Activated naive CD4-positive, alpha-beta T cell treated with anti-CD3 and anti-CD28 coated beads, Interleukin-2, amount 50 U/mL, for 24 hours (primary cell): ENCODE results near the gene TUBGCP3.

Experiments
- H3K27ac Mint-ChIP-seq: one replicate; pipeline ENCODE4 v1.8.0; 2021; ENCODE audit warnings: mild to moderate bottlenecking, mixed read lengths
- H3K27me3 Mint-ChIP-seq: one replicate; pipeline ENCODE4 v1.8.0; 2021; ENCODE audit warnings: mixed read lengths
- H3K36me3 Mint-ChIP-seq: one replicate; pipeline ENCODE4 v1.8.0; 2021; ENCODE audit warnings: mixed read lengths
- H3K4me1 Mint-ChIP-seq: one replicate; pipeline ENCODE4 v1.8.0; 2021; ENCODE audit warnings: mixed read lengths
- H3K4me3 Mint-ChIP-seq: one replicate; pipeline ENCODE4 v1.8.0; 2021; ENCODE audit warnings: mild to moderate bottlenecking, mixed read lengths
- H3K9me3 Mint-ChIP-seq: one replicate; pipeline ENCODE4 v1.8.0; 2021; ENCODE audit warnings: mixed read lengths

TUBGCP3 gene

DNA sequence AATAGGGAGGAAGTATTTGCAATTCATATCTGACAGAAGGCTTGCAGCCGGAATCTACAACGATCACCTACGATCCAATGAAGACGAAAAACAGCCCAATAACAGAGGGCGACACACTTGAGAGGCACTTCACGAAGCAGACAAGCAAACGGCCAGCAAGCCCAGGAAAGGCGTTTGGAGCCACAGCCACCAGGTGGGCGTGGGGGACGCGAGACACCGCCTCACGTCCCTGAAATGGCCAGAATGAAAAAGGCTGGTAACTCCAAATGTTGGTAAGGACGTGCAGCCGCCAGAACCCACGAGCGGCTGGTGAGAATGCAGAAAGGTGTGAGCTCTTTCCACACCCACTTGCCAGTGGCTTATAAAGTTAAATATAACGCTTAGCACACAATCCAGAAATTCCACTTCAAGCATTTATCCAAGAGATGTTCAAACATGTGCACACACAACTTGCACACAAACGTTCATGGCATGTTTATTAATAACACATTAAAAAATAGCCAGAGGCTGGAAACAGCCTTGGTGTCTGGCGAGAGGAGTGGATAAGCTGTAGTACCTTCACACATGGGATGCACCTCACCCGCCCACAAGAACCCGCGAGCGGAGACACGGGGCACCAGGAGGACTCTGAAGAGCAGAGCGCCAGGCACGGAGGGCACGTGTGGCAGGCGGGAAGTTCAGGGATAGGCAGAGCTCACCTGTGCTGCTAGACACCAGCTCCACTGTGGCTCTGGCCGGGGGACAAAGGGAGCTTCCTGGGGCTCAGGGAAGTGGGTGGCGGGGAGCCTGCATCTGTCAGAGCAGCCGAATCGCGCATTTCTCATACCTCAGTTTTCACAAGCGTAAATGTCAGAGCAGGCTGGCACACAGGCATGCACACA is 122.5 kb downstream of the TUBGCP3 start:
- peaks cover 5% of the 10 kb centered on the region for H3K27me3 Mint-ChIP-seq
- no peaks in the 10 kb centered on the region for H3K4me1 Mint-ChIP-seq
- no peak overlapping the region for H3K27ac Mint-ChIP-seq
- H3K9me3 Mint-ChIP-seq: peaks cover 9% of the 10 kb centered on the region
- H3K36me3 Mint-ChIP-seq: peaks cover 6% of the 10 kb centered on the region
- H3K4me3 Mint-ChIP-seq: no peak overlapping the region

DNA sequence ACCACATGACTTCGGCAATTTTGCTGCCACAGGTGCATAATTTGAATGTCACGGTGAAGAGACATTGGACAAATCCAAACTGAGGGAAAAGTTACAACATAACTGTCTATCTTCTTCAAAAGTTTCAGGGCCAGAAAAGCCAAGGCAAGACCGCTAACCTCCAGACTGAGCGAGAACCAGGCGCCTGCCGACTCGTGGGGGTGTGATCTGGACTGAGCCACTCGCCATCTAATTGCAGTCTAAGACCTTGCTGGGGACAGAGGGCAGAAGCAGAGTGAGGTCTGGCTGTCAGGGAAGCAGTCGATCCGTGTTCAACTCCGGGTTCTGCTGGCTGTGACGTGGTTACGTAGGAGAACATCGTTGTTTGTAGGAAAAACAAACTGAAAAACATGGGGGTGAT is 123.2 kb downstream of the TUBGCP3 start:
- no peak overlapping the region for H3K27ac Mint-ChIP-seq
- no peak overlapping the region for H3K4me3 Mint-ChIP-seq
- H3K9me3 Mint-ChIP-seq: peaks cover 9% of the 10 kb centered on the region
- H3K4me1 Mint-ChIP-seq: no peaks in the 10 kb centered on the region
- peaks cover 6% of the 10 kb centered on the region for H3K36me3 Mint-ChIP-seq
- H3K27me3 Mint-ChIP-seq: peaks cover 5% of the 10 kb centered on the region

DNA sequence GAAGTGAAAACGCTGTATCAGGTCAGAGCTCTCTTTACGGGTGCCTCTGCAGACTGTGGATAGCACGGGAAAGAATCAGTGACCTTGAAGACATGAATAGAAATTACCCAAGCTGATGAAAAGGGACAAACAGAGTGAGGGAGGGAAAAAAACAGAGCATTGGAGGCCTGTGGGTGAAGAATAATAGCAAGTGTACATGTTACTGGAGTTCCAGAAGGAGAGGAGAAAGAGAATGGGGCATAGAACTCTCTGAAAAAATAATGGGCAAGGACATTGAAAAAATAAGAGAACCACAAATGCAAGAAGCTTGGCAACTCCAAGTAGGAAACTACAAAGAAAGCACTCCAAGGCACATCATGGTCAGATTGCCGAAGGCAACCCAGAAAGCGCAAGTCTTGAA is 125.5 kb downstream of the TUBGCP3 start:
- no peaks in the 10 kb centered on the region for H3K4me1 Mint-ChIP-seq
- peaks cover 5% of the 10 kb centered on the region for H3K27me3 Mint-ChIP-seq
- H3K36me3 Mint-ChIP-seq: peaks cover 6% of the 10 kb centered on the region
- H3K9me3 Mint-ChIP-seq: peaks cover 9% of the 10 kb centered on the region
- no peak overlapping the region for H3K4me3 Mint-ChIP-seq
- no peak overlapping the region for H3K27ac Mint-ChIP-seq

DNA sequence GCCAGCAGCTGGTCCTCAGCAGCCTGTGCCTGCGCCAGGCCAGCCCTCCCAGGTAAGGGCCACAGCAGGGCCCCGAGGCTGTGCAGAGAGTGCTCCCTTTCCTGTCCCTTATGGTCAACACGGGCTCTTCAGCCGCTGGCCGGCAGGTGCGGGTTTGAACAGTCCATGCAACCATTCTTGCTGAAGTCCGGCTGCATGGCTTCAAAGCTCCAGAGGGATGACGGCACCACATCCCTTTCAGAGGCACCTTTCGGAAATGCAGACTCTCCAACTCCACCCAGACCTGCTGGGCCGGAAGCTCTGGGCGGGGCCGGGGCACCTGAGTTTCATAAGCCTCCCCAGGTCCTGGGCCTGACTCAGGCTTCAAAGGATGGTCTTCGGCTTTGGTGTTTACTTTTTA is 130.5 kb downstream of the TUBGCP3 start:
- Mint-ChIP-seq H3K27me3 (peaks cover 2% of the 10 kb centered on the region), H3K4me3 (no peak overlapping the region), H3K4me1 (no peaks in the 10 kb centered on the region), H3K36me3 (peaks cover 6% of the 10 kb centered on the region), H3K27ac (no peak overlapping the region), H3K9me3 (peaks cover 7% of the 10 kb centered on the region)

DNA sequence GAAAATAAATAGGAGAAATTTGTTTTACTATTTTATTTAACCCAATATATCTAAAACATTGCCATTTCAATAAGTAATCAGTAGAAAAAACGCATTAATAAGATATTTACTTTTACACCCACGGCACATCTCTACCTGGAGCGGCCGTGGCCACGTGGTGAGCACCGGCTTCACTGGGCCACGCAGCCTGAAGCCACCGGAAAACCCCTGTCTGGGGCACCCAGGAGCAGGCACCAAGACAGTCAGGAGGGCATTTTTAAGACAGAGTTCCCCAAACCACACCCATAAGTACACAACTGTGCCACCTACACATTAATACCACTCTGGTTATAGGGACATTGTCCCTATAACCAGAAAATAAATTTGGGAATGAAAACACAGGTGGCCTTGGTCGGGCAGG is 130.9 kb downstream of the TUBGCP3 start:
- peaks cover 2% of the 10 kb centered on the region for H3K36me3 Mint-ChIP-seq
- H3K9me3 Mint-ChIP-seq: peaks cover 3% of the 10 kb centered on the region
- H3K27ac Mint-ChIP-seq: no peak overlapping the region
- H3K27me3 Mint-ChIP-seq: no peaks in the 10 kb centered on the region
- H3K4me3 Mint-ChIP-seq: no peak overlapping the region
- H3K4me1 Mint-ChIP-seq: no peaks in the 10 kb centered on the region

DNA sequence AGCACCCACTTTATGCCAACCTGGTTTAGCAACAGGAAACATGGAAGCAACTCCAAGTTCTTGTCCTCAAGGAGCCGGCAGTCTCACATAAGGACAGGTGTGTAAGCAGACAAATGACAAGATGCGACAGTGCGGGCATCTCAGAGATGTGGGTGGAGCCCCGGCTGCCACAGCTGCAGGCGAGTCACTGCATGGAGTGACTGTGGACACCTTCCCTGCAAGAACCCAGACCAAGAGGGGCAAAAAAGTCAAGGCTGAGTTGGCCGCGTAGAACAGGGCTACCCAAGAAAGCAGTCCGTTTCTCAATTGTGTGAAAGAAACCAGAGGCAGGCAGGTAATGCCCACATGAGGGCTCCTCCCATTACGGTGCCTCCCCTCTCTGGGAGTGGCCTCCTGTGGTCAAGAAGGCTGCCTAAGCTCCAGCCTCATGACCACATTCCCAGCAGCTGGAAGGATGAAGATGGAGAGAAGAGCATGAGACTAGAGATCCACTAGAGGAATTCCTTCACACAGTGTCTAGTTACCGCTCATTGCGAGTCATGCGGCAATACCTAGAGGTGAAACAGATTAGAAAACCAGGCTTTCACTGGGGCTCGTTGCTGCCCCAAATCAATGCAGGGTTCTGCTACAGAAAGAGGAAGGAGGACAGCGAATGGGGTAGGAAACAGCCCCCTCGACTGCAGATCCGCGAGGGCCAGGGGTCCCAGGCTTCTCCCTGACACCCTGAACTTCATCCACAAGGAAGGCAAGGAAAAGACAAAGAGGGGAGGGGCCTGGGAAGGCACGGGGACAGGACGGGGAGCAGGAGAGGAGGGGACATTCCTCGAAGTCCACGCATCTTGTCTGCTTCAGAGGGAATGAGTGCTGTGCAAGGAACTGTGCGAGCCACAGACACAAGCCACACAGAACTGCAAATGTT is 131.6 kb downstream of the TUBGCP3 start:
- no peak overlapping the region for H3K27ac Mint-ChIP-seq
- no peaks in the 10 kb centered on the region for H3K4me1 Mint-ChIP-seq
- no peak overlapping the region for H3K4me3 Mint-ChIP-seq
- H3K9me3 Mint-ChIP-seq: no peaks in the 10 kb centered on the region
- H3K36me3 Mint-ChIP-seq: no peaks in the 10 kb centered on the region
- H3K27me3 Mint-ChIP-seq: no peaks in the 10 kb centered on the region

DNA sequence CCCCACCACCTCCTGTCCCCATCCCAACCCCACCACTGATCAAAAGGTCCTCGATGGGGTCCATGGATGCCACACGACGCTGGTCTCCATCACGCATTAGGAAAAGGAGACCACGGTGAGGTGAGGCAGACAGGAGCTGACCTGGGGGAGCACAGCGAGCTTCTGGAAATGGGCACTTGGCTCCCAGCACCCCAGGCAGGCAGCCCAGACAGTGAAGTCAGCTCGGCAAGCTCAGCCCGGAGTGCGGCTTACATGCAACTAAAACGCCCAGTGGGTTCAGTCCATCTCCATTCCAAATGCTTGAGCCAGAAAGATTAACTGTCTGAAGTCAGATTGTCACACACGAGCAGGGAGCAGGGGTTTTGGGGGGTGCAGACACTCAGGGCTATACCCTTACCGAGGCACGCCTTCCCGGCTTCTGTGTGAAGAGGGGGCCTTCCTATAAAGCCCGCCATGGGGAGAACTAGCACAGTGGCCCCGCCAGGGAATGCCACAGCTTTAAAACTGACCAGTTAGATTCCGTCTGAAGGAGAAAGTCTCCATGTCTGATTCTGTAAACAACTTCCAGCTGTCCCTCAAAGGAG is 132.4 kb downstream of the TUBGCP3 start:
- H3K36me3 Mint-ChIP-seq: no peaks in the 10 kb centered on the region
- H3K4me3 Mint-ChIP-seq: no peak overlapping the region
- no peaks in the 10 kb centered on the region for H3K9me3 Mint-ChIP-seq
- H3K27ac Mint-ChIP-seq: no peak overlapping the region
- H3K27me3 Mint-ChIP-seq: no peaks in the 10 kb centered on the region
- H3K4me1 Mint-ChIP-seq: no peaks in the 10 kb centered on the region

DNA sequence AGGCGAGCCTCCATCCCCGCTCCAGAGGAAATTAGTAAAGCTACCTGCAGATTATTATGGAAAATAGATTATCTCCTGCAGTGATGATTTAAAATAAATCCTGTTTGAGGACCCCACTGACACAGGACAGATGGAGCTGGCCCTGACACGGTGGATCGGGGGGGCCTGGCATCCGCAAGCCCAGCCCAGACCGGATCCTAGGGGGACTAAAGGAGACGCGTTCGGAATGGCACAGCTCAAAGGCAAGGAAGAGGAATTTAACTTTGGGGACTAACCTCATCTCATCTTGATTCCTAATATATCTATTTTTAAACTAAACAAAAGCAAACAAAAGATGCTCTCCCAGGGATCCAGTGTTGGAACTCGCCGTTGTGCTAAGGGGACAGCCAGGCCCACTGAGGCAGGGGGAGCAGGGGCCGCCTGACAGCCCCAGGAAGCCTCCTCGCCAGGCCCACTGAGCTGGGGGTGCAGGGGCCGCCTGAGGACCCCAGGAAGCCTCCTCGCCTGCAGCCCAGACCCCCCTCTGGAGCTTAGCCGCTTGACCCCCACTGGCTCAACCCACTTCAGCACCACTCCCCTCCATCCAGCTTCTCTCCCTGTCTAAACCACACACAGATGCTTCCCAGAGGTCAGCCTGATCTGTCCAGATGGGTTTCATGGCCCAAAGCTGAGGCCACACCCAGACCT is 133.2 kb downstream of the TUBGCP3 start:
- Mint-ChIP-seq H3K4me3 (no peak overlapping the region), H3K27ac (no peak overlapping the region), H3K4me1 (no peaks in the 10 kb centered on the region), H3K9me3 (no peaks in the 10 kb centered on the region), H3K27me3 (no peaks in the 10 kb centered on the region), H3K36me3 (no peaks in the 10 kb centered on the region)

DNA sequence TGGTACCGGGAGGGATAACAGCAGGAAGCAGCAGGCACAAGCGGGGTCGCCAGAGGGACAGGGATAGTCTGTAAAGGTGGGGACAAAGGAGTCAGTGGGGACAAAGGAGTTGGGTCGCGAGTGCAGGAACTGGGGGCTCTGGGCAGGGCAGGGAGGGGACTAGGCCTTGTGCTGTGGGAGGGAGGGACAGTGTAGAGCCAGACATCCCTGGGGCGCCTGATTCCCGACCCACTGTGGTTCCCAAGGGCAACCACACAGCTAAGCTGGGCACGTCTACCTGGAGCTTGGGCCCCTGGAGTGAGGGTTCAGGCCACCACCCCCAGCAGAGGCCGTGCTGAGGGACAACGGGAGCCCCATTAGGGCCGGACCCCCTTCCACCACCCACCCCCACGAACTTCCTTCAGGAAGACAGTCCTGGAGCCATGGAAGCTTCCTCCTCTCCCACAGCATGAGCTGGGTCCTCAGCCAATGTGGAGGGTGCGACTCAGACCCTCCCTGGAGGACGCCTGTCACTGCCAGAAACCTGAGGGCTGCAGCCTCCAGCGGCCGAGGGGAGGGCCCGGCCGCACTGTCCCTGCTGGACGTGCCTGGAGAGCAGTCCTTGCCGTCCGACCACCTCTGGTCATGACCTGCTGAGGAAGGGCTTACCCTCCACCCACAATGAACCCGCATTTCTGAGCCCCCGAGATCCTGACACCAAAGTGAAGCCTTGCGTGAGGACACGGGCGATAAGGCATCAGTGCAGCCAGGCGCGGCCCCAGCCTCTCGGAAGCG is 133.9 kb downstream of the TUBGCP3 start:
- no peak overlapping the region for H3K27ac Mint-ChIP-seq
- H3K4me1 Mint-ChIP-seq: no peaks in the 10 kb centered on the region
- H3K27me3 Mint-ChIP-seq: peaks cover 1% of the 10 kb centered on the region
- H3K9me3 Mint-ChIP-seq: no peaks in the 10 kb centered on the region
- H3K36me3 Mint-ChIP-seq: no peaks in the 10 kb centered on the region
- H3K4me3 Mint-ChIP-seq: no peak overlapping the region

DNA sequence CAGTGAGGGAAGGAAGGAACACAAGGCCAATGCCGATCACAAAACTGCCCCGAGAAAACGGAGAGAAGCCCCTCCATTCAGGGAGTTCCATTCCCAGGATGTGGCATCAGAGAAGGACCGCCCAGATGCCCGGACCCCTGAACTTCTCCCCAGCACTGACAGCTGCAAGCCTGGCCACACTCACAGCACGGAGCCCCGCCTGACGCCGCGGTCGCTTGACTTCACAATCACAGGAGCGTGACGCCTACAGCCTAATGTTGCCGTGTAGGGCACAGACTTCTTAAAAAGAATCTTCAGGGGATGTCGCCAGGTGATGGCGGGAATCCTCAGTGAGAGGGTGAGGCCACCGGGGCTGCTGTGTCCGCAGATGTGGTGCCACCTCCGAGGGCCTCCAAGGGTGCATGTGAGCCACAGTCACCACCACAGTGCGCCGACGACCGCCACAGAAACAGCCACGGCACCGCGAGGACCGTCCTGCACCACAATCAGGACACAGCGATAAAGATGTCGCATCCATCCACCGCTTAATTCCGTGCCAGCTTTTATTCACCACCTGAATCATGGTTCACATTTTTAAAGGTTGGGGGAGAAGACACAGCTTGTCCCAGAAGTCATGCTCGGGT is 134.6 kb downstream of the TUBGCP3 start:
- no peaks in the 10 kb centered on the region for H3K4me1 Mint-ChIP-seq
- no peaks in the 10 kb centered on the region for H3K9me3 Mint-ChIP-seq
- H3K27ac Mint-ChIP-seq: no peak overlapping the region
- H3K4me3 Mint-ChIP-seq: no peak overlapping the region
- H3K36me3 Mint-ChIP-seq: no peaks in the 10 kb centered on the region
- peaks cover 1% of the 10 kb centered on the region for H3K27me3 Mint-ChIP-seq

DNA sequence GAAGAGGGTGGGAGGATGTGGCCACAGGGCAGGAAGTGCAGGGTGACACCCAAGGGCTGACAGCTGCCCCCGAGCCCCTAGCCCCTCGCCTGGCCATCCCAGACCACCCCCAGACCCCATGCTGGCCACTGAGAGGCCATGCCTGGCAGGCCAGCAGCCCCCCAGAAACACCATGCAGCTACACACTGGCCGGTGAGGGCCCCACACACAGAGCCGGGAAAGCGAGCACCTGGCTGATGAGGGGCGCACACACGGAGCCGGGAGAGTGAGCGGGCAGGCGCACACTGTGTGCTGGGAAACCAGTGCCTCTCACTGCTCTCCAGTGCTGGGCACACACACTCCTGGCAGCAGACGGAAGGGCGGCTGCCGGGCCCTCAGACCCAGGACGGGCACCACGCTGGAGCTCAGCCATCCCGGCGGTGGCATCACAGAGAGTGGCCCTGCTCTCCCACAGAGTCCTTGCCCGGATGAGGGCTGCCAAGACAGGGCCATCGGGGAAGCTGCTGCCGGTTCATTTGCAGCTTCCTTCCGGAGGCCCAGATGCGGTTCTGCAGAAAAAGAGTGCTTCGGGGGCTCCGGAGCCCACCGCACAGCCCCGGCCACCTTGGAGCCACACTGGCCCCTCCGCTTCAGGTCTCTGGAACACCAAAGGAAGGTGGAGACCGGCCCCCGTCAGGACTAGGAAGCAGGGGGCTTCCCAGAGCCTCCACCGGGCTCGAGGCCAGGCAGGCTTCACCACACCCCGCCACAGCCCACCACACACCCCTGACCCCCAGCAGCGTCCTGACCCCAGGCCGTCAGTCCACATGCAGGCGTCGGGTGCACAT is 135.4 kb downstream of the TUBGCP3 start:
- H3K36me3 Mint-ChIP-seq: no peaks in the 10 kb centered on the region
- H3K9me3 Mint-ChIP-seq: no peaks in the 10 kb centered on the region
- no peak overlapping the region for H3K27ac Mint-ChIP-seq
- peaks cover 1% of the 10 kb centered on the region for H3K27me3 Mint-ChIP-seq
- no peak overlapping the region for H3K4me3 Mint-ChIP-seq
- no peaks in the 10 kb centered on the region for H3K4me1 Mint-ChIP-seq

DNA sequence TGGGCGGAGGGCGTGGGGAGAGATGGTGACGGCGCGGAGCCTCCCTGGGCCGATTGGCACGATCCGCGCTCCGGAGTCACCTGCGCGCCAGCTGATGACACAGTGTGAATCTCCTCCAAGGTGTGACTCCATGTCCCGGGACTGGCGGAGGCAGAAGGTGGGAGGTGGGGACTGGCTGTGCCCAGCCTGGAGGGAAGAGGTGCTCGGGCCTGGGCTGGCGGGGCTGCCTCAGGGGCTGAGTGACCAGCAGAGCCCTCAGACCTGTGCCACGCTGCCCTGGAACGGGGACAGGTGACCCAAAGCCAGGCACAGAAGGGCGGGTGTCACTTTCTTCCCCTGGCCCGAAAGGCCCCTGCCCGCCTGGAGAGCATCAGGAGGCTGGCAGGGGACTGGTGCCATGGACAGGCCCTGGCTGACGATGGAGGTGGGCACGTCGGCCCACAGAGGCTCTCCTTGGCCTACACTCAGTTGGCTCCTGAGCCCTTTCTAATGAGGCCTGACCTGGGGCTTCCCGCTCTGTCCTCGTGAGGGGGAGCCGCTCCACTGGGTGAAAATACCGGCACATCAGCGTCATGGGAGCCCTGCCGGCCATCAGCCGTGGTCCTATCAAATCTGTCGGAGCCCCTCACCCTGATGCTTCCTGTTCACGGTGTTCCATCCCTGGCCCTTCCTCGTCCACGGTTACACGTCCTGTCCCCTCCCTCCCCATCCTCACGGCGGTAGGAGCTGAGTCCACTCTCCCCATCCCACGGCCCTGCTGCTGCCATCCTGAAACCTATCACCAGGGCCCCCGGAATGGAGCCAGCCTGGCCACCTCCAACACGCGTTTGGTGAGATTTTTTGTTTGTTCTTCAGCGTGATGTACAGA is 136.2 kb downstream of the TUBGCP3 start:
- Mint-ChIP-seq H3K36me3 (no peaks in the 10 kb centered on the region), H3K4me1 (no peaks in the 10 kb centered on the region), H3K9me3 (no peaks in the 10 kb centered on the region), H3K4me3 (no peak overlapping the region), H3K27ac (no peak overlapping the region), H3K27me3 (peaks cover 5% of the 10 kb centered on the region)

DNA sequence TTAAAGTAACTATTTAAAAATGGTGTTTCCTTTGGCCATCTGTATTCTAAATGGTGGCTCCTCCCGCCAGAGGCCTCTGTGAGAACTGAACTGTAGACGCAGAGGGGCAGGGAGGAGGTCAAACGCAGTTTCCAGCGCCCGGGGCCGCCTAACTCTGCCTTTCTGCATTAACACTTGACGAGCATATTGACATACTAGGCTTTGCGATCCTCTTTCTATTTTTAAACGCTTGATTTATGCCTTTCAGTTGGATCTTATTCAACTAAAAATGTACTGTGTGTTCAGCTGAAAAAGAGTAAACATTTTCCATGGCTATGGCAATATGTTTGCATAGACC is 137.1 kb downstream of the TUBGCP3 start:
- no peaks in the 10 kb centered on the region for H3K36me3 Mint-ChIP-seq
- no peak overlapping the region for H3K4me3 Mint-ChIP-seq
- H3K4me1 Mint-ChIP-seq: no peaks in the 10 kb centered on the region
- no peaks in the 10 kb centered on the region for H3K9me3 Mint-ChIP-seq
- peaks cover 7% of the 10 kb centered on the region for H3K27me3 Mint-ChIP-seq
- H3K27ac Mint-ChIP-seq: no peak overlapping the region
